Heart left ventricle (tissue), 16 donors: ENCODE data around the gene C5. TPM values are rescaled to one million over a fixed set of nuclear protein-coding genes. Genes with fewer than 3 reads are reported as not detected.

Experiments
- ATAC-seq, 4 donors: fragments of 200-7000 bp; cut with Tn5 transposase; one replicate each; pipeline ENCODE4 v1.9.1; 2020 to 2022; ENCODE audit warnings: moderate library complexity in 4 of 4, mild to moderate bottlenecking in 3 of 4, moderate number of reproducible peaks in 1 of 4
- DNase-seq, 5 donors: peaks; one replicate each; pipeline ENCODE4 v3.0.0-alpha.2; 2020
- H3K27ac ChIP-seq, 12 donors: fragments of 200-600 bp; sonication (generic) in 4 of 12; one replicate each; pipeline versions ENCODE4 v1.5.0 to v1.8.0; 2016 to 2022; ENCODE audit warnings: mild to moderate bottlenecking in 2 of 12
- H3K27me3 ChIP-seq, 9 donors: fragments of 200-600 bp; sonication (generic) in 2 of 9; one replicate each; pipeline versions ENCODE4 v1.5.1 to v1.8.0; 2016 to 2022; ENCODE audit warnings: mild to moderate bottlenecking in 3 of 9
- H3K36me3 ChIP-seq, 9 donors: fragments of 200-600 bp; sonication (generic) in 2 of 9; one replicate each; pipeline versions ENCODE4 v1.5.0 to v1.8.0; 2018 to 2022; ENCODE audit warnings: mild to moderate bottlenecking in 2 of 9
- H3K4me1 ChIP-seq, 12 donors: fragments of 200-600 bp; sonication (generic) in 4 of 12; one replicate each; pipeline versions ENCODE4 v1.5.0 to v1.8.0; 2016 to 2022; ENCODE audit warnings: mild to moderate bottlenecking in 3 of 12
- H3K4me3 ChIP-seq, 12 donors: fragments of 200-600 bp; sonication (generic) in 4 of 12; one replicate each; pipeline versions ENCODE4 v1.5.0 to v1.8.0; 2017 to 2022; ENCODE audit warnings: mild to moderate bottlenecking in 9 of 12, moderate library complexity in 4 of 12
- H3K9me3 ChIP-seq, 12 donors: fragments of 200-600 bp; sonication (generic) in 4 of 12; one replicate each; pipeline versions ENCODE4 v1.5.0 to v1.8.0; 2016 to 2022; ENCODE audit warnings: mild to moderate bottlenecking in 1 of 12
- CTCF ChIP-seq, 12 donors: fragments of 200-600 bp; sonication (generic) in 4 of 12; IDR thresholded peaks; one replicate each; pipeline versions ENCODE4 v1.5.0 to v1.8.0; 2018 to 2022; ENCODE audit warnings: antibody characterized with exemption in 12 of 12, mild to moderate bottlenecking in 5 of 12
- POLR2A ChIP-seq, 2 donors: fragments of 450-650 bp; IDR thresholded peaks; one replicate each; pipeline ENCODE4 v1.6.1; 2017; ENCODE audit warnings: antibody characterized with exemption in 2 of 2, mild to moderate bottlenecking in 2 of 2, moderate library complexity in 2 of 2
- WGBS, 4 donors: extraction: QIAGEN DNeasy Blood & Tissue Kit in 2 of 4; methylation state at CpG; one replicate each; pipeline versions ENCODE4 v1.1.5 to v1.1.7; 2013 to 2018; 5-methylcytosine and 5-hydroxymethylcytosine counted together
- intact Hi-C, 10 donors: fragments of 100-400 bp; cut with DNase I; formaldehyde crosslinking; loops; one replicate each; pipeline versions ENCODE4 v1.11.1 to v1.14.2; 2022
- polyA plus RNA-seq, 2 donors: library from polyadenylated mRNA; stranded (reverse); fragments of 200-250 nt; gene quantifications; one replicate each; pipeline ENCODE4 v1.2.3, GENCODE V29; 2013
- total RNA-seq, 9 donors: library from RNA; depleted of rRNA in 2 of 9; stranded (reverse); fragments of >200 nt in 2 of 9; fragmentation: NEBNext Ultra II Directional in 3 of 9; extraction: Animal tissue kit (Norgen Biotek cat#: 25700) in 3 of 9; gene quantifications; one replicate each; pipeline versions ENCODE4 v1.1.0 to v1.2.4, GENCODE V29; 2016 to 2023
- donor health status: ischemic (EF 13 %, LVEDD 7.1; RV severe dilation, severe dysfunction).
- donor health status: healthy with polysubstance abuse.
- donor health status: DM: no; HTN: yes; CAD: no.
- donor health status: DM: no; HTN: no; CAD: no.
- donor health status: ischemic (EF 25% LVEDD 6.9; RV normal size, moderate dysfunction).
- donor health status: ischemic (EF 25% LVEDD 5.7; RV mildly dilated, moderate dysfunction).
- donor health status: healthy.
- donor health status: DM: yes; HTN: yes; CAD: no.
- donor health status: ischemic (EF 35%, LVEDD 5.7; RV mildly dilated, moderate dysfunction).
- donor health status: nonischemic (EF 11% LVEDD 7.7; RV severe dilation, severe dysfunction).
- donor health status: DM: yes; HTN: yes; CAD: no.
- donor health status: PGD.
- donor health status: ischemic (EF 29% LVEDD 5.4; RV normal size, mild dysfunction).
- donor health status: nonischemic (EF 23%, LVEDD 6.1; RV moderate dilation, normal function).

Gene C5
- total and polyA plus RNA-seq, 11 donors = 0.32 to 1.8 (median 0.54) TPM

GRCh38 chr9:120936011-120936763 lies 113.9 kb downstream of the C5 start:
- Histone ChIP-seq H3K27me3 (no peaks in the 10 kb centered on the region), H3K4me1 (peaks cover 5 to 60% (median 39%) of the 10 kb centered on the region in 12 donors), H3K9me3 (no peaks in the 10 kb centered on the region), H3K27ac (peak overlapping the region; percentile 47 to 98 (median 72)), H3K36me3 (no peaks in the 10 kb centered on the region), H3K4me3 (peak overlapping the region in 2 of 12 donors; percentile 6 to 23)
- intact Hi-C loops = loop anchor here (1.0 to 10.0 kb wide), 13 partner anchors 59 to 181 kb away; partner anchors contain the start of genes PHF19 (in 6 of the 10), FBXW2 (in 2 of the 10) and PSMD5 (in 2 of the 10)
- DNase-seq = peak; percentile 93 to 96 (median 93)
- TF ChIP-seq POLR2A (IDR thresholded peaks at IDR 0.05) (no peak), CTCF (IDR thresholded peaks at IDR 0.05) (peak; percentile 84 to 97 (median 93))
- WGBS, 4 donors = 20 to 28% (median 22%) methylated on average over 10 of the region's 10 CpGs
- peak; percentile 73 to 88 (median 79) for ATAC-seq

DNA sequence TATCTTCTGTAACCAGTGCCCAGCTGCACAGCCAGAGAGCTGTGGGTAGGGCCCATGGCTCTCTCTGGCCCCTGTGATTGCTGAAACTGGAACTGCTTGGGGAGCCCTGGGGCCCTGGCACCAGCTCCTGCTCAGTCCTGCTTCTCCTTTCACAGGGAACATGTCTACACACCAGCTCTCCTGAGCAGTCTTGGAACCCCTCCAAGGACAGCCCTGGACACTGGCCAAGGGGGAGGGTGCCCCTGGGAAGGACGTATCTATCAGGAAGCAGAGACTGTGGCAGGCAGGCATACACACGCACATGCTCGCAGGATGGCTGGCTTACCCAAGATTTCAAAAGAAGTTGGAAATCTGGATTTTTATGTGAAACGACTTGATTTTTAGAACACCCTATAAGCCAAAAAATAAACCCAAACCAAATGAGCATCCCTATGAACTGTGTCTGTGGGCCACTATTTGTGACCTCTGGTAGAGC lies 114.7 kb downstream of the C5 start:
- 5 to 11% (median 8%) methylated on average over 4 of the region's 4 CpGs for WGBS, 4 donors
- no peaks in the 10 kb centered on the region for H3K36me3 ChIP-seq

DNA sequence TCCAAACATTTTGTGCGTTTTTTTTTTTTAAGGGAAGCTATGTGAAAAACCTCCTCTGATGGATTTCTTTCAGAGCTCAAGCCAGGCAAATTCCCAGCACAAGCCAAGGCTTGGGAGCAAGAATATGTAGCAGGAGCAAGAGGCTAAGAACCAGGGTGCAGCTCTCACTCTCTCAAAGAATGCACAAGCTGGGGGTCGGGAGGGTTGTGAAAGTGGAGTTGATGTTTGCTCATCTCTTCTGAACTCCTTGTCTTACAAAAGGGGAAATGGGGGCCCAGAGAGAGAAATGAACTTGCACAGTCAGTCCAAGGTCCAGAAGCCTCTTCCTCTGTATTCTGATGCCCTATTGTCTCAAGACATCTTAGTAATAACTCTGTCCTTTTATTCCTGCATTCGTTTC lies 115.8 kb downstream of the C5 start:
- H3K4me3 ChIP-seq = no peak overlapping the region
- no peaks in the 10 kb centered on the region for H3K9me3 ChIP-seq
- intact Hi-C loops = loop anchor here in 3 of 10 donors (5.0 to 10.0 kb wide), 2 partner anchors 57 to 89 kb away; partner anchors contain the start of genes PSMD5 (in 2 of the 3) and PHF19 (in 1 of the 3)
- DNase-seq (no peak), ATAC-seq (no peak)
- TF ChIP-seq POLR2A (IDR thresholded peaks at IDR 0.05) = no peak
- no peak for TF ChIP-seq CTCF (IDR thresholded peaks at IDR 0.05)
- WGBS, 4 donors = 47 to 57% (median 54%) methylated on average over 3 of the region's 3 CpGs
- no peaks in the 10 kb centered on the region for H3K36me3 ChIP-seq
- H3K4me1 ChIP-seq = peaks cover 5 to 77% (median 46%) of the 10 kb centered on the region in 12 donors
- H3K27me3 ChIP-seq = no peaks in the 10 kb centered on the region
- peak overlapping the region in 10 of 12 donors; percentile 52 to 98 (median 76) for H3K27ac ChIP-seq

More for the DNA sequence above, 114.7 kb downstream of the C5 start:
- DNase-seq = peak; percentile 90 to 95 (median 95)
- peaks cover 5 to 66% (median 44%) of the 10 kb centered on the region in 12 donors for H3K4me1 ChIP-seq
- H3K27ac ChIP-seq = peak overlapping the region; percentile 52 to 98 (median 72)
- TF ChIP-seq CTCF (IDR thresholded peaks at IDR 0.05) (no peak), POLR2A (IDR thresholded peaks at IDR 0.05) (no peak)
- no peak overlapping the region for H3K4me3 ChIP-seq
- intact Hi-C loops = loop anchor here in 6 of 10 donors (5.0 to 10.0 kb wide), 5 partner anchors 58 to 178 kb away; partner anchors contain the start of genes FBXW2 (in 2 of the 6), PHF19 (in 2 of the 6) and PSMD5 (in 2 of the 6)
- no peaks in the 10 kb centered on the region for H3K27me3 ChIP-seq
- no peaks in the 10 kb centered on the region for H3K9me3 ChIP-seq
- peak; percentile 85 to 88 (median 86) for ATAC-seq
